K562 (cell line): ENCODE data around the gene SHB. TPM values are rescaled to one million over a fixed set of nuclear protein-coding genes. Genes with fewer than 3 reads are reported as not detected.
A peak's percentile ranks its signal among the peaks of the same experiment; 100 is the strongest.

Source experiments
- BMI1 ChIP-seq: fragments of 150-350 bp; IDR thresholded peaks from 2 replicates; pipeline ENCODE4 v1.6.1; 2014; ENCODE audit warnings: low read length
- BRD9 ChIP-seq: fragments of 450-650 bp; IDR thresholded peaks from 2 replicates; pipeline ENCODE4 v1.6.1; 2018; ENCODE audit warnings: low read depth; ENCODE audit not compliant: partially characterized antibody
- CBX1 ChIP-seq: sonication (generic); IDR thresholded peaks from 2 replicates; pipeline ENCODE4 v1.6.1; 2016; ENCODE audit warnings: antibody characterized with exemption, low read depth, mild to moderate bottlenecking
- CBX3 ChIP-seq, 2 experiments: IDR thresholded peaks; 1 replicate in 1 of 2; 2 replicates in 1 of 2; pipeline ENCODE4 v1.6.1; 2012; ENCODE audit warnings: inconsistent platforms in 2 of 2, low read length in 2 of 2, borderline replicate concordance in 1 of 2, control low read depth in 1 of 2
- CBX5 ChIP-seq: IDR thresholded peaks from 2 replicates; pipeline ENCODE4 v1.6.1; 2014; ENCODE audit warnings: low read depth, borderline replicate concordance
- DDX20 ChIP-seq: fragments of 450-650 bp; IDR thresholded peaks from 2 replicates; pipeline ENCODE4 v1.6.1; 2016; ENCODE audit warnings: missing genetic modification characterization, low read depth, mild to moderate bottlenecking, missing compliant biosample characterization, moderate library complexity
- EZH2 ChIP-seq: IDR thresholded peaks from 2 replicates; pipeline ENCODE4 v1.6.1; 2012; ENCODE audit warnings: low read depth, mild to moderate bottlenecking, inconsistent platforms, low read length, borderline replicate concordance
- GTF2A2 ChIP-seq: IDR thresholded peaks from 2 replicates; pipeline ENCODE4 v1.6.1; 2016; ENCODE audit warnings: mild to moderate bottlenecking, missing genetic modification characterization, missing compliant biosample characterization
- GTF2E2 ChIP-seq: fragments of 200-800 bp; sonication (Bioruptor generic); IDR thresholded peaks from 2 replicates; pipeline ENCODE4 v1.6.1; 2016; ENCODE audit warnings: missing genetic modification characterization, missing compliant biosample characterization
- KDM4B ChIP-seq, 2 experiments: fragments of 450-650 bp in 1 of 2; sonication (generic) in 1 of 2; IDR thresholded peaks; 2 replicates each; pipeline ENCODE4 v1.6.1; 2016 to 2017; ENCODE audit warnings: borderline replicate concordance in 2 of 2, antibody characterized with exemption in 1 of 2, low read depth in 1 of 2, mild to moderate bottlenecking in 1 of 2
- KLF1 ChIP-seq: fragments of 450-650 bp; IDR thresholded peaks from 2 replicates; pipeline ENCODE4 v1.6.1; 2016; ENCODE audit warnings: missing genetic modification characterization, missing compliant biosample characterization
- KLF10 ChIP-seq: fragments of 250-450 bp; sonication (Bioruptor Pico); IDR thresholded peaks from 2 replicates; pipeline ENCODE4 v1.6.1; 2021; ENCODE audit warnings: matching md5 sums
- MAZ ChIP-seq, 2 experiments: fragments of 450-650 bp in 1 of 2; sonication (generic) in 1 of 2; formaldehyde crosslinking; IDR thresholded peaks in 1 of 2; conservative IDR thresholded peaks in 1 of 2; 2 replicates each; pipeline versions ENCODE4 v1.4.0 to v1.5.0; 2020; ENCODE audit warnings: mild to moderate bottlenecking in 1 of 2, missing genetic modification reagents in 1 of 2
- MTA3 ChIP-seq: fragments of 450-650 bp; formaldehyde crosslinking; IDR thresholded peaks from 2 replicates; pipeline ENCODE4 v1.6.1; 2017; ENCODE audit warnings: mild to moderate bottlenecking, borderline replicate concordance
- NCOR1 ChIP-seq: fragments of 450-650 bp; IDR thresholded peaks from 2 replicates; pipeline ENCODE4 v1.6.1; 2016; ENCODE audit warnings: mild to moderate bottlenecking, moderate library complexity
- POLR2AphosphoS2 ChIP-seq: IDR thresholded peaks from 2 replicates; pipeline ENCODE4 v1.6.1; 2012; ENCODE audit warnings: low read length, improper control_type of control experiment
- RBM34 ChIP-seq: fragments of 200-400 bp; formaldehyde crosslinking; IDR thresholded peaks from 2 replicates; pipeline ENCODE4 v1.6.1; 2018; ENCODE audit warnings: low read length, borderline replicate concordance; ENCODE audit not compliant: insufficient read depth
- SNIP1 ChIP-seq: fragments of 450-650 bp; IDR thresholded peaks from 2 replicates; pipeline ENCODE4 v1.7.1; 2017; ENCODE audit warnings: low read depth, mild to moderate bottlenecking
- SNRNP70 ChIP-seq: fragments of 200-400 bp; formaldehyde crosslinking; optimal IDR thresholded peaks from 2 replicates; pipeline ENCODE3; 2017; ENCODE audit warnings: low read depth, low read length
- ZBTB5 ChIP-seq: fragments of 450-650 bp; IDR thresholded peaks from 2 replicates; pipeline ENCODE4 v1.6.1; 2017; ENCODE audit warnings: antibody characterized with exemption
- ZNF184 ChIP-seq: sonication (generic); formaldehyde crosslinking; IDR thresholded peaks from 2 replicates; pipeline ENCODE4 v1.5.0; 2020; ENCODE audit warnings: missing genetic modification reagents
- ZNF23 ChIP-seq: fragments of 250-450 bp; sonication (Bioruptor Pico); IDR thresholded peaks from 2 replicates; pipeline ENCODE4 v1.4.0; 2020; ENCODE audit warnings: mild to moderate bottlenecking
- ZNF24 ChIP-seq: fragments of 450-650 bp; IDR thresholded peaks from 2 replicates; pipeline ENCODE4 v1.6.1; 2016
- ZNF3 ChIP-seq: fragments of 250-450 bp; sonication (Bioruptor Pico); IDR thresholded peaks from 2 replicates; pipeline ENCODE4 v1.5.0; 2021; ENCODE audit warnings: mild to moderate bottlenecking, moderate library complexity
- ZNF354B ChIP-seq: fragments of 250-450 bp; sonication (Bioruptor Pico); IDR thresholded peaks from 2 replicates; pipeline ENCODE4 v1.4.0; 2020
- ZNF436 ChIP-seq: fragments of 250-450, 450-650 bp; sonication (Bioruptor Pico); formaldehyde crosslinking; IDR thresholded peaks from 2 replicates; pipeline ENCODE4 v1.7.0; 2020; ENCODE audit warnings: mild to moderate bottlenecking
- ZNF778 ChIP-seq: fragments of 450-650 bp; formaldehyde crosslinking; IDR thresholded peaks from 2 replicates; pipeline ENCODE4 v1.4.0; 2020; ENCODE audit warnings: mild to moderate bottlenecking, moderate library complexity
- polyA plus RNA-seq, 8 experiments: library from polyadenylated mRNA; depleted of rRNA in 4 of 8; stranded (reverse) in 5 of 8; unstranded in 3 of 8; fragments of >200 nt; fragmentation: Nextera tagmentation in 2 of 8; fragmentation: Illumina TruSeq in 1 of 8; extraction: Ambion mirVana in 2 of 8; extraction: Trizol in 1 of 8; gene quantifications; 2 replicates each; pipeline versions ENCODE4 v1.2.1 to v1.2.3, GENCODE V29; 2011 to 2014; ENCODE audit warnings: inconsistent platforms in 1 of 8, missing spikeins in 1 of 8
- total RNA-seq, 7 experiments: library from RNA; depleted of rRNA in 6 of 7; stranded (reverse); fragments of >200 nt in 6 of 7; fragmentation: Illumina TruSeq in 2 of 7; extraction: Trizol in 2 of 7; gene quantifications; 2 replicates each; pipeline versions ENCODE4 v1.2.1 to v1.2.3, GENCODE V29; 2011 to 2021; ENCODE audit warnings: low replicate concordance in 1 of 7
- TF ChIP-seq, protein P1 (sequence below): fragments of 250-450 bp; sonication (Bioruptor Pico); IDR thresholded peaks from 2 replicates; pipeline ENCODE4 v1.8.0; 2022; ENCODE audit warnings: inconsistent platforms, mild to moderate bottlenecking, moderate library complexity, borderline replicate concordance

Gene SHB
- total and polyA plus RNA-seq, 9 of the 15 experiments (the other 6 are each of a cell fraction or from before 2014, with no cell fraction given): 0.78 to 16.0 (median 5.3) TPM

GRCh38 chr9:37984672-37985611 lies 84.1 kb downstream of the SHB start (continued):
- TF ChIP-seq ZNF184 (CRISPR knock-in tag): no peak
- TF ChIP-seq KLF10 (CRISPR knock-in tag): no peak
- 0 out of 2 replicates have a peak, but pooled peaks have one; percentile 15 for TF ChIP-seq KLF1
- no peak for TF ChIP-seq BRD9
- no peak for TF ChIP-seq RBM34
- no peak for TF ChIP-seq DDX20
- no peak for TF ChIP-seq GTF2E2 (tag)
- no peak for TF ChIP-seq ZBTB5
- TF ChIP-seq MAZ (CRISPR knock-in tag; conservative IDR thresholded peaks at IDR 0.05 in 1 of 2, IDR thresholded peaks at IDR 0.05 in 1 of 2): peak in 1 of 2 experiments; percentile 71; a peak in 2 of 4 replicates
- no peak for TF ChIP-seq NCOR1
- TF ChIP-seq ZNF436: no peak
- TF ChIP-seq SNRNP70: no peak
- TF ChIP-seq CBX5: no peak
- TF ChIP-seq POLR2AphosphoS2: no peak
- no peak for TF ChIP-seq EZH2
- TF ChIP-seq ZNF778 (CRISPR knock-in tag): no peak
- TF ChIP-seq ZNF23 (CRISPR knock-in tag): no peak
- no peak for TF ChIP-seq GTF2A2 (tag)
- TF ChIP-seq ZNF3 (CRISPR knock-in tag): no peak
- TF ChIP-seq MTA3: peak; percentile 64; the same call in 1 of the 2 replicates
- peak; percentile 15; the same call in 1 of the 2 replicates for TF ChIP-seq ZNF24
- no peak for TF ChIP-seq ZNF354B
- TF ChIP-seq, protein P1, sequence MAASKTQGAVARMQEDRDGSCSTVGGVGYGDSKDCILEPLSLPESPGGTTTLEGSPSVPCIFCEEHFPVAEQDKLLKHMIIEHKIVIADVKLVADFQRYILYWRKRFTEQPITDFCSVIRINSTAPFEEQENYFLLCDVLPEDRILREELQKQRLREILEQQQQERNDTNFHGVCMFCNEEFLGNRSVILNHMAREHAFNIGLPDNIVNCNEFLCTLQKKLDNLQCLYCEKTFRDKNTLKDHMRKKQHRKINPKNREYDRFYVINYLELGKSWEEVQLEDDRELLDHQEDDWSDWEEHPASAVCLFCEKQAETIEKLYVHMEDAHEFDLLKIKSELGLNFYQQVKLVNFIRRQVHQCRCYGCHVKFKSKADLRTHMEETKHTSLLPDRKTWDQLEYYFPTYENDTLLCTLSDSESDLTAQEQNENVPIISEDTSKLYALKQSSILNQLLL (CRISPR knock-in tag): no peak
- TF ChIP-seq CBX1: no peak; the same call in 1 of the 2 replicates
- TF ChIP-seq CBX3 (IDR thresholded peaks at IDR 0.05; ENCODE audit: borderline replicate concordance in 1 of 2, low read length in 2 of 2): no peak
- TF ChIP-seq KDM4B (IDR thresholded peaks at IDR 0.05; ENCODE audit: borderline replicate concordance in 2 of 2, low read depth in 1 of 2): peak in 1 of 2 experiments; percentile 39; a peak in 1 of 4 replicates
- TF ChIP-seq SNIP1: no peak
- TF ChIP-seq BMI1: no peak
